Activated naive CD4-positive, alpha-beta T cell treated with anti-CD3 and anti-CD28 coated beads, Interleukin-2, amount 50 U/mL, for 72 hours (primary cell): Measurements from ENCODE around the gene PLPPR2. TPM values are rescaled to one million over a fixed set of nuclear protein-coding genes. Genes with fewer than 3 reads are reported as not detected.
A peak's percentile ranks its signal among the peaks of the same experiment; 100 is the strongest.
"Not testable (repeated sequence)": the region's sequence is repeated elsewhere in the genome, so short reads cannot be mapped to it uniquely, and the experiment has no call there.

Source experiments
- ATAC-seq, 2 donors: fragments of 150-1000 bp; cut with Tn5 transposase; 2 replicates each; pipeline ENCODE4 v1.10.0; 2021; ENCODE audit warnings: mild to moderate bottlenecking in 2 of 2, moderate library complexity in 2 of 2
- DNase-seq, 2 donors: peaks; one replicate each; pipeline ENCODE4 v3.0.0; 2021 to 2022; ENCODE audit warnings: low spot score in 2 of 2
- H3K27ac Mint-ChIP-seq, 2 donors: one replicate each; pipeline ENCODE4 v1.8.0; 2022; ENCODE audit warnings: mild to moderate bottlenecking in 2 of 2, mixed read lengths in 2 of 2
- H3K36me3 Mint-ChIP-seq, 2 donors: one replicate each; pipeline ENCODE4 v1.8.0; 2022; ENCODE audit warnings: mixed read lengths in 2 of 2
- H3K9me3 Mint-ChIP-seq, 2 donors: one replicate each; pipeline ENCODE4 v1.8.0; 2022; ENCODE audit warnings: mixed read lengths in 2 of 2
- total RNA-seq, 2 donors: library from RNA; stranded (reverse); gene quantifications; one replicate each; pipeline ENCODE4 v1.2.3, GENCODE V29; 2022

PLPPR2 gene
- total RNA-seq, 2 donors from 2014 or later: 4.4 to 7.9 TPM

- DNase-seq (no peak), ATAC-seq (no peak)
- no peak overlapping the region for H3K27ac Mint-ChIP-seq
- H3K36me3 Mint-ChIP-seq: no peaks in the 10 kb centered on the region
- no peaks in the 10 kb centered on the region for H3K9me3 Mint-ChIP-seq
These were observed 49.5 kb downstream of the PLPPR2 start for GRCh38 chr19:11404588-11405222.

GRCh38 chr19:11405846-11406643, 50.8 kb downstream of the PLPPR2 start:
- ATAC-seq: peak; percentile 67 to 77
- peak in 1 of 2 donors; percentile 48 for DNase-seq
- no peak overlapping the region for H3K27ac Mint-ChIP-seq
- H3K36me3 Mint-ChIP-seq: no peaks in the 10 kb centered on the region
- H3K9me3 Mint-ChIP-seq: no peaks in the 10 kb centered on the region

GRCh38 chr19:11406703-11407236, 51.5 kb downstream of the PLPPR2 start:
- not testable (repeated sequence) for H3K27ac Mint-ChIP-seq, ATAC-seq, DNase-seq, H3K36me3 Mint-ChIP-seq, H3K9me3 Mint-ChIP-seq

- Mint-ChIP-seq H3K27ac (no peak overlapping the region), H3K9me3 (no peaks in the 10 kb centered on the region), H3K36me3 (no peaks in the 10 kb centered on the region)
- ATAC-seq (no peak), DNase-seq (no peak)
These were observed 53.4 kb downstream of the PLPPR2 start for GRCh38 chr19:11408591-11408990.

GRCh38 chr19:11410682-11411081, 55.5 kb downstream of the PLPPR2 start:
- ATAC-seq: no peak

GRCh38 chr19:11414544-11414943, 59.3 kb downstream of the PLPPR2 start:
- no peak overlapping the region for H3K27ac Mint-ChIP-seq
- no peak for DNase-seq
- no peak for ATAC-seq
- no peaks in the 10 kb centered on the region for H3K9me3 Mint-ChIP-seq
- H3K36me3 Mint-ChIP-seq: no peaks in the 10 kb centered on the region

More at GRCh38 chr19:11410682-11411081, 55.5 kb downstream of the PLPPR2 start:
- Mint-ChIP-seq H3K36me3 (no peaks in the 10 kb centered on the region), H3K9me3 (no peaks in the 10 kb centered on the region), H3K27ac (no peak overlapping the region)
- DNase-seq: no peak

Other genes starting within 250 kb of the PLPPR2 start
- gene SPC24, start 199.7 kb upstream of the PLPPR2 start, total RNA-seq: 10 to 100 TPM; 48.7 to 86.4 TPM
- 1 to 10 TPM; 1.6 to 5.5 TPM for gene KANK2, start 157.9 kb upstream of the PLPPR2 start, total RNA-seq
- not detected for gene ANGPTL8, start 115.8 kb upstream of the PLPPR2 start, total RNA-seq
- 10 to 100 TPM in 1 of 2 donors, 1 to 10 TPM in 1; 2.0 to 17.4 TPM for gene DOCK6, start 92.9 kb upstream of the PLPPR2 start, total RNA-seq
- not detected for gene TSPAN16, start 59.3 kb upstream of the PLPPR2 start, total RNA-seq
- gene RAB3D, start 15.8 kb upstream of the PLPPR2 start, total RNA-seq: 10 to 100 TPM in 1 of 2 donors, 1 to 10 TPM in 1; 3.9 to 19.3 TPM
- gene TMEM205, start 9.2 kb upstream of the PLPPR2 start, total RNA-seq: 10 to 100 TPM; 29.9 to 36.4 TPM
- gene CCDC159, start 8.9 kb upstream of the PLPPR2 start, total RNA-seq: 10 to 100 TPM; 16.6 to 28.8 TPM
- 1 to 10 TPM; 1.9 to 2.2 TPM for gene SWSAP1, start 19.2 kb downstream of the PLPPR2 start, total RNA-seq
- 10 to 100 TPM in 1 of 2 donors, 1 to 10 TPM in 1; 7.9 to 14.1 TPM for gene EPOR, start 28.9 kb downstream of the PLPPR2 start, total RNA-seq
- not detected for gene RGL3, start 63.9 kb downstream of the PLPPR2 start, total RNA-seq
- under 1 TPM; 0.30 to 0.95 TPM for gene ODAD3, start 79.7 kb downstream of the PLPPR2 start, total RNA-seq
- gene PRKCSH, start 80.2 kb downstream of the PLPPR2 start, total RNA-seq: 100 to 1,000 TPM; 272 to 285 TPM
- not detected for gene ELAVL3, start 125.6 kb downstream of the PLPPR2 start, total RNA-seq
- gene ZNF653, start 150.4 kb downstream of the PLPPR2 start, total RNA-seq: 10 to 100 TPM; 10.3 to 20.3 TPM
- gene ECSIT, start 173.7 kb downstream of the PLPPR2 start, total RNA-seq: 10 to 100 TPM; 43.0 to 73.3 TPM
- not detected for gene CNN1, start 183.4 kb downstream of the PLPPR2 start, total RNA-seq
- gene ELOF1, start 203.8 kb downstream of the PLPPR2 start, total RNA-seq: 10 to 100 TPM; 43.1 to 64.1 TPM
- 10 to 100 TPM; 20.3 to 30.0 TPM for gene ACP5, start 222.2 kb downstream of the PLPPR2 start, total RNA-seq
- 1 to 10 TPM; 5.8 to 6.7 TPM for gene ZNF627, start 242.1 kb downstream of the PLPPR2 start, total RNA-seq